SK-N-SH (cell line): ENCODE results near the gene ENOX2. TPM values are rescaled to one million over a fixed set of nuclear protein-coding genes. Genes with fewer than 3 reads are reported as not detected.

Experiments
- CTCF ChIA-PET: fragments of 300-600, 350-600 bp; formaldehyde crosslinking; extraction: SDS; loops from one replicate; lab custom pipeline; 2021; lab: Yijun Ruan, JAX
- POLR2A ChIA-PET: fragments of 350-600 bp; sonication (Branson Sonifier 250); formaldehyde crosslinking; extraction: SDS; loops from one replicate; lab custom pipeline; 2020; ENCODE audit warnings: antibody characterized with exemption, inconsistent platforms; lab: Yijun Ruan, JAX
- DNase-seq: peaks from one replicate; pipeline ENCODE4 v3.0.0; 2012
- H2AFZ ChIP-seq: fragments of 200-600 bp; sonication (generic); 2 replicates; pipeline ENCODE4 v1.8.1; 2016; ENCODE audit warnings: antibody characterized with exemption, mild to moderate bottlenecking, low read depth
- H3F3A ChIP-seq: fragments of 200-600 bp; sonication (generic); replicated peaks from 2 replicates; pipeline ENCODE3; 2016; ENCODE audit warnings: antibody characterized with exemption, mild to moderate bottlenecking; ENCODE audit not compliant: insufficient read depth
- H3K27ac ChIP-seq, 2 experiments: fragments of 200-500 bp in 1 of 2; fragments of 200-600 bp in 1 of 2; sonication (Bioruptor generic) in 1 of 2; sonication (generic), shearing (Covaris generic) in 1 of 2; 2 replicates each; pipeline versions ENCODE4 v1.5.1 to v1.6.1; 2014 to 2016; ENCODE audit warnings: low read depth in 2 of 2, inconsistent platforms in 1 of 2, low read length in 1 of 2, mild to moderate bottlenecking in 1 of 2, mixed read lengths in 1 of 2
- H3K27me3 ChIP-seq: fragments of 200-600 bp; sonication (generic), shearing (Covaris generic); 2 replicates; pipeline ENCODE4 v1.6.1; 2016; ENCODE audit warnings: mixed run types; ENCODE audit not compliant: insufficient read depth
- H3K36me3 ChIP-seq, 2 experiments: fragments of 200-500 bp in 1 of 2; fragments of 200-600 bp in 1 of 2; sonication (Bioruptor generic) in 1 of 2; sonication (generic) in 1 of 2; replicated peaks in 1 of 2; 2 replicates each; pipeline versions ENCODE3 to v1.5.1; 2014 to 2016; ENCODE audit warnings: low read length in 1 of 2, mild to moderate bottlenecking in 1 of 2; ENCODE audit not compliant: insufficient read depth in 2 of 2, control insufficient read depth in 1 of 2
- H3K4me1 ChIP-seq, 2 experiments: fragments of 200-500 bp in 1 of 2; fragments of 200-600 bp in 1 of 2; sonication (Bioruptor generic) in 1 of 2; sonication (generic), shearing (Covaris generic) in 1 of 2; 2 replicates each; pipeline versions ENCODE4 v1.5.1 to v1.6.1; 2014 to 2016; ENCODE audit warnings: low read depth in 1 of 2, low read length in 1 of 2, mixed run types in 1 of 2; ENCODE audit not compliant: insufficient read depth in 2 of 2, control insufficient read depth in 1 of 2
- H3K4me2 ChIP-seq: fragments of 200-600 bp; sonication (generic), shearing (Covaris generic); 2 replicates; pipeline ENCODE4 v1.6.1; 2017; ENCODE audit warnings: mixed run types
- H3K4me3 ChIP-seq, 2 experiments: fragments of 200-500 bp in 1 of 2; fragments of 200-600 bp in 1 of 2; sonication (Bioruptor generic) in 1 of 2; sonication (generic), shearing (Covaris generic) in 1 of 2; 2 replicates each; pipeline versions ENCODE4 v1.5.1 to v1.8.1; 2014 to 2016; ENCODE audit warnings: low read depth in 2 of 2, inconsistent platforms in 1 of 2, low read length in 1 of 2, mild to moderate bottlenecking in 1 of 2, mixed read lengths in 1 of 2, moderate library complexity in 1 of 2
- H3K79me2 ChIP-seq: fragments of 200-600 bp; sonication (generic); 2 replicates; pipeline ENCODE4 v1.8.1; 2017; ENCODE audit warnings: mild to moderate bottlenecking; ENCODE audit not compliant: insufficient read depth
- H3K9ac ChIP-seq: fragments of 200-600 bp; sonication (generic); 2 replicates; pipeline ENCODE4 v1.6.1; 2017; ENCODE audit warnings: mixed run types
- H3K9me2 ChIP-seq: fragments of 200-600 bp; sonication (generic); 2 replicates; pipeline ENCODE4 v1.6.1; 2017; ENCODE audit warnings: mixed run types
- H3K9me3 ChIP-seq: fragments of 200-600 bp; sonication (generic); 2 replicates; pipeline ENCODE4 v1.6.1; 2017; ENCODE audit warnings: mixed run types, mild to moderate bottlenecking, moderate library complexity
- H4K20me1 ChIP-seq: fragments of 200-600 bp; sonication (generic); 2 replicates; pipeline ENCODE4 v1.6.1; 2017; ENCODE audit warnings: mild to moderate bottlenecking, mixed run types; ENCODE audit not compliant: insufficient read depth
- CHD2 ChIP-seq: fragments of 150-350 bp; IDR thresholded peaks from 2 replicates; pipeline ENCODE4 v1.6.1; 2018; ENCODE audit warnings: low read length; ENCODE audit not compliant: partially characterized antibody
- CTCF ChIP-seq: fragments of 200-600 bp; sonication (generic); IDR thresholded peaks from 2 replicates; pipeline ENCODE4 v1.6.1; 2017; ENCODE audit warnings: antibody characterized with exemption, mild to moderate bottlenecking, moderate library complexity
- ELF1 ChIP-seq: IDR thresholded peaks from 2 replicates; pipeline ENCODE4 v1.4.0; 2012
- EZH2phosphoT487 ChIP-seq: fragments of 200-600 bp; sonication (generic); IDR thresholded peaks from 2 replicates; pipeline ENCODE4 v1.6.1; 2017; ENCODE audit warnings: low read depth, mixed run types, mild to moderate bottlenecking, antibody characterized with exemption, moderate library complexity, borderline replicate concordance
- JUND ChIP-seq: IDR thresholded peaks from 2 replicates; pipeline ENCODE4 v1.4.0; 2012
- MXI1 ChIP-seq: IDR thresholded peaks from 2 replicates; pipeline ENCODE4 v1.6.1; 2012; ENCODE audit warnings: mild to moderate bottlenecking, low read depth, low read length, improper control_type of control experiment
- POLR2AphosphoS5 ChIP-seq: IDR thresholded peaks from 2 replicates; pipeline ENCODE4 v1.6.1; 2012; ENCODE audit warnings: low read depth, low read length
- RCOR1 ChIP-seq: fragments of 150-350 bp; IDR thresholded peaks from 2 replicates; pipeline ENCODE4 v1.6.1; 2017; ENCODE audit warnings: antibody characterized with exemption, low read length
- RFX5 ChIP-seq: IDR thresholded peaks from 2 replicates; pipeline ENCODE4 v1.6.1; 2012; ENCODE audit warnings: mild to moderate bottlenecking, improper control_type of control experiment, low read length
- RXRA ChIP-seq: IDR thresholded peaks from 2 replicates; pipeline ENCODE4 v1.4.0; 2012; ENCODE audit warnings: low read depth, mild to moderate bottlenecking, borderline replicate concordance
- TEAD4 ChIP-seq: IDR thresholded peaks from 2 replicates; pipeline ENCODE4 v1.4.0; 2012; ENCODE audit warnings: mild to moderate bottlenecking, borderline replicate concordance; ENCODE audit not compliant: insufficient read depth
- USF2 ChIP-seq: fragments of 150-350 bp; IDR thresholded peaks from 2 replicates; pipeline ENCODE4 v1.6.1; 2017; ENCODE audit warnings: antibody characterized with exemption, low read length, low read depth, borderline replicate concordance
- WGBS: methylation state at CpG from one replicate; pipeline ENCODE4 v1.1.6; 2017; ENCODE audit warnings: low lambda C conversion rate; 5-methylcytosine and 5-hydroxymethylcytosine counted together
- polyA plus RNA-seq, 3 experiments: library from polyadenylated mRNA; depleted of rRNA; stranded (reverse); fragments of >200 nt; gene quantifications; 2 replicates each; pipeline ENCODE4 v1.2.3, GENCODE V29; 2012
- TF ChIP-seq, protein P1 (sequence below): IDR thresholded peaks from 2 replicates; pipeline ENCODE4 v1.6.1; 2012; ENCODE audit warnings: mild to moderate bottlenecking, low read depth, low read length, moderate library complexity

The ENOX2 gene
- polyA plus RNA-seq, 1 of the 3 experiments (the other 2 are of a cell fraction), result 8.8 TPM

DNA sequence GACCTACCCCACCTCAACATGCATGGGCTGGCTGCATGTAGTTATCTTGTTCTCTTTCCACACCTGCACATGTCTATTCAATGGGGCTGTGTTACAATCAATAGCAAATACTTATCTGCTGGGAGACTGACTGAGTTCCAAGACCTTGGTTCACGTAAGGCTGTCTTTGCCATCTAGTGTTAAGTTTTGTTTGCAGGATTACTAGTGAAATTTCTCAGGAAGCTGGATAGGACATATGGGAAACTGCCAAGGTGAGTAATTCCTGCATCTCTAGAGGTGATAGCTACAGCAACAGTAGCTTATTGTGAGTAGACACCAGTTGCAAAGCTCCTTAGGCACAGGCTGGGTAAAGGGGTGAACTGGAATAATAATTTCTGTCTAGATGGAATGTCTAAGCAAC, 177.5 kb downstream of the ENOX2 start:
- Histone ChIP-seq H3K4me1 (no peaks in the 10 kb centered on the region), H2AFZ (no peak overlapping the region), H3K9ac (no peak overlapping the region), H3K27ac (no peak overlapping the region), H3F3A (no peaks in the 10 kb centered on the region), H3K27me3 (no peaks in the 10 kb centered on the region; the same call in 1 of the 2 replicates), H3K79me2 (no peaks in the 10 kb centered on the region), H3K4me2 (no peak overlapping the region), H3K36me3 (no peaks in the 10 kb centered on the region), H3K9me2 (no peaks in the 10 kb centered on the region), H3K4me3 (no peak overlapping the region), H4K20me1 (no peaks in the 10 kb centered on the region), H3K9me3 (no peaks in the 10 kb centered on the region; the same call in 1 of the 2 replicates)
- TF ChIP-seq TEAD4, result no peak
- no peak for TF ChIP-seq MXI1
- TF ChIP-seq EZH2phosphoT487, result no peak
- TF ChIP-seq, protein P1, sequence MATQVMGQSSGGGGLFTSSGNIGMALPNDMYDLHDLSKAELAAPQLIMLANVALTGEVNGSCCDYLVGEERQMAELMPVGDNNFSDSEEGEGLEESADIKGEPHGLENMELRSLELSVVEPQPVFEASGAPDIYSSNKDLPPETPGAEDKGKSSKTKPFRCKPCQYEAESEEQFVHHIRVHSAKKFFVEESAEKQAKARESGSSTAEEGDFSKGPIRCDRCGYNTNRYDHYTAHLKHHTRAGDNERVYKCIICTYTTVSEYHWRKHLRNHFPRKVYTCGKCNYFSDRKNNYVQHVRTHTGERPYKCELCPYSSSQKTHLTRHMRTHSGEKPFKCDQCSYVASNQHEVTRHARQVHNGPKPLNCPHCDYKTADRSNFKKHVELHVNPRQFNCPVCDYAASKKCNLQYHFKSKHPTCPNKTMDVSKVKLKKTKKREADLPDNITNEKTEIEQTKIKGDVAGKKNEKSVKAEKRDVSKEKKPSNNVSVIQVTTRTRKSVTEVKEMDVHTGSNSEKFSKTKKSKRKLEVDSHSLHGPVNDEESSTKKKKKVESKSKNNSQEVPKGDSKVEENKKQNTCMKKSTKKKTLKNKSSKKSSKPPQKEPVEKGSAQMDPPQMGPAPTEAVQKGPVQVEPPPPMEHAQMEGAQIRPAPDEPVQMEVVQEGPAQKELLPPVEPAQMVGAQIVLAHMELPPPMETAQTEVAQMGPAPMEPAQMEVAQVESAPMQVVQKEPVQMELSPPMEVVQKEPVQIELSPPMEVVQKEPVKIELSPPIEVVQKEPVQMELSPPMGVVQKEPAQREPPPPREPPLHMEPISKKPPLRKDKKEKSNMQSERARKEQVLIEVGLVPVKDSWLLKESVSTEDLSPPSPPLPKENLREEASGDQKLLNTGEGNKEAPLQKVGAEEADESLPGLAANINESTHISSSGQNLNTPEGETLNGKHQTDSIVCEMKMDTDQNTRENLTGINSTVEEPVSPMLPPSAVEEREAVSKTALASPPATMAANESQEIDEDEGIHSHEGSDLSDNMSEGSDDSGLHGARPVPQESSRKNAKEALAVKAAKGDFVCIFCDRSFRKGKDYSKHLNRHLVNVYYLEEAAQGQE, result no peak
- TF ChIP-seq CHD2, result no peak
- TF ChIP-seq USF2, result no peak
- CTCF ChIA-PET, result no interaction called here
- POLR2A ChIA-PET, result no interaction called here
- no peak for DNase-seq
- 71% methylated on average over 1 of the region's 1 CpG for WGBS

- H3K4me3 ChIP-seq, result no peak overlapping the region
- H3F3A ChIP-seq, result no peaks in the 10 kb centered on the region
- no peak overlapping the region; a peak in 1 of 4 replicates for H3K27ac ChIP-seq
- no peaks in the 10 kb centered on the region for H3K9me3 ChIP-seq
- DNase-seq, result peak; percentile 2
- no peaks in the 10 kb centered on the region for H4K20me1 ChIP-seq
- peaks cover 0 to 20% of the 10 kb centered on the region in 2 experiments; a peak in 2 of 4 replicates for H3K4me1 ChIP-seq
- H3K79me2 ChIP-seq, result no peaks in the 10 kb centered on the region
- POLR2A ChIA-PET, result no interaction called here
- no peak overlapping the region for H2AFZ ChIP-seq
- no peak overlapping the region for H3K9ac ChIP-seq
- no peaks in the 10 kb centered on the region for H3K9me2 ChIP-seq
- CTCF ChIA-PET, result interaction anchor here (0.9 to 2.2 kb wide), 2 partner anchors 144 to 179 kb away, joined by 3 to 7 read pairs; no protein-coding TSS in a partner anchor
- TF ChIP-seq ELF1 (no peak), USF2 (no peak), JUND (no peak), RXRA (no peak), RCOR1 (no peak), RFX5 (no peak), POLR2AphosphoS5 (no peak), CTCF (no peak), MXI1 (no peak)
- H3K27me3 ChIP-seq, result no peaks in the 10 kb centered on the region; the same call in 1 of the 2 replicates
- 47% methylated on average over 6 of the region's 6 CpGs for whole genome bisulfite sequencing
- no peak overlapping the region for H3K4me2 ChIP-seq
- H3K36me3 ChIP-seq, result no peaks in the 10 kb centered on the region
Measured at GRCh38 chrX:130719413-130719812, 183.6 kb downstream of the ENOX2 start.
